Activated naive CD4-positive, alpha-beta T cell (primary cell): ENCODE results near the gene PKHD1.

Source experiments
- DNase-seq, 4 experiments: peaks; one replicate each; lab custom pipeline; 2025; lab: John Stamatoyannopoulos, UW

PKHD1 gene

GRCh38 chr6:52106994-52107393, 19.6 kb upstream of the PKHD1 start:
- DNase-seq = no peak

GRCh38 chr6:52104979-52105378, 17.6 kb upstream of the PKHD1 start:
- DNase-seq = no peak

GRCh38 chr6:52103623-52104022, 16.2 kb upstream of the PKHD1 start:
- no peak for DNase-seq

- no peak for DNase-seq
Observed at GRCh38 chr6:52102405-52102804, 15.0 kb upstream of the PKHD1 start.

- no peak for DNase-seq
Observed at GRCh38 chr6:52098721-52099120, 11.3 kb upstream of the PKHD1 start.

- no peak for DNase-seq
Observed at GRCh38 chr6:52089758-52090348, 2.4 kb upstream of the PKHD1 start.

GRCh38 chr6:52086741-52087140, 672 bp downstream of the PKHD1 start:
- no peak for DNase-seq

- no peak for DNase-seq
Observed at GRCh38 chr6:52081237-52081636, 6.2 kb downstream of the PKHD1 start.

- no peak for DNase-seq
Observed at GRCh38 chr6:52077961-52078625, 9.3 kb downstream of the PKHD1 start.

- no peak for DNase-seq
Observed at GRCh38 chr6:52077180-52077884, 10.1 kb downstream of the PKHD1 start.

- DNase-seq = no peak
Observed at GRCh38 chr6:52076791-52077179, 10.6 kb downstream of the PKHD1 start.

GRCh38 chr6:52074716-52075115, 12.7 kb downstream of the PKHD1 start:
- no peak for DNase-seq

GRCh38 chr6:52074155-52074554, 13.3 kb downstream of the PKHD1 start:
- DNase-seq = no peak

GRCh38 chr6:52065621-52066020, 21.8 kb downstream of the PKHD1 start:
- no peak for DNase-seq

- DNase-seq = peak in 2 of 4 experiments; percentile 15 to 20
Observed at GRCh38 chr6:52063584-52064344, 23.6 kb downstream of the PKHD1 start.

GRCh38 chr6:52061481-52061880, 25.9 kb downstream of the PKHD1 start:
- no peak for DNase-seq

GRCh38 chr6:52059821-52060220, 27.6 kb downstream of the PKHD1 start:
- DNase-seq = no peak

- no peak for DNase-seq
Observed at GRCh38 chr6:52055451-52055850, 32.0 kb downstream of the PKHD1 start.

GRCh38 chr6:52053038-52053695, 34.2 kb downstream of the PKHD1 start:
- no peak for DNase-seq

- no peak for DNase-seq
Observed at GRCh38 chr6:52050051-52050405, 37.4 kb downstream of the PKHD1 start.

GRCh38 chr6:52049252-52050050, 38.0 kb downstream of the PKHD1 start:
- no peak for DNase-seq
